HG03571 (cell line): ENCODE measurements around the gene EEIG2.
"Not testable (repeated sequence)": the region's sequence is repeated elsewhere in the genome, so short reads cannot be mapped to it uniquely, and the experiment has no call there.

Source experiments
- ATAC-seq: cut with Tn5 transposase; IDR thresholded peaks from one replicate; pipeline ENCODE4 v1.9.1; 2021; ENCODE audit not compliant: unreplicated experiment

EEIG2 gene

DNA sequence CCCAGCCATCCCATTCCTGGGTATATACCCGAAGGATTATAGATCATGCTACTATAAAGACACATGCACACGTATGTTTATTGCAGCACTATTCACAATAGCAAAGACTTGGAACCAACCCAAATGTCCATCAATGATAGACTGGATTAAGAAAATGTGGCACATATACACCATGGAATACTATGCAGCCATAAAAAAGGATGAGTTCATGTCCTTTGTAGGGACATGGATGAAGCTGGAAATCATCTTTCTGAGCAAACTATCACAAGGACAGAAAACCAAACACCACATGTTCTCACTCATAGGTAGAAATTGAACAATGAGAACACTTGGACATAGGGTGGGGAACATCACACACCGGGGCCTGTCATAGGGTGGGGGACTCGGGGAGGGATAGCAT lies 12.4 kb upstream of the EEIG2 start:
- ATAC-seq: not testable (repeated sequence)

DNA sequence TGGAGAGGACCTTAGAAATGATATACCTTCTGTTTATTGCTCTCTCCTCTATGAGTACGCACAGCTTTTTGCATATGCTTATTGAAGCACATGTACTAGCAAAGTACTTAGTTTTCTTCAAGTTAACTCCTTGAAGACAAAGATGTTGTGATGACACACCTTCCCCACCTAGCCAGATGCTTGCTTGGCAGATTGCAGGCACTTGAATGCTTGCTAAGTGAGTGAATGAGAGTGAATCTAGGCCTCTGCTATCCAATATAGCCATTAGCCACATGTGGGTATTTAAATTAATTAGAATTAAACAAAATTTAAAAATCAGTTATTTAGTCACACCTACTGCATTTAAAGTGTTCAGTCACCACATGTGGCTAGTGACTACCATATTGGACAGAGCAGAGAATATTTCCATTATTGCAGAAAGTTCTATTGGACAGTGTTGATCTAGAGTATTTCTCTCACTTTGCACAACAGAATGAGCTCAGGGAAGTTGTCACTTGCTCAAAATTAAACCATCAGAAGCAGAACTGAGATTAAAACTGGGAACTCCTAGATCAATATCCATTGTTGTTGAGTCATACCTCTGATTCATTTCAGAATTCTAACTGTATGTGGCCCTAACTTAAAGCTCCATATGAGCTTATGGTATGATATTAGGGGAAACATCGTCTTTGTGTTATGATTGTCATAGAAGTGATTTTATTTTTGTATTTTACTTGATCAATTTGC lies 8.6 kb upstream of the EEIG2 start:
- peak; percentile 98 for ATAC-seq

DNA sequence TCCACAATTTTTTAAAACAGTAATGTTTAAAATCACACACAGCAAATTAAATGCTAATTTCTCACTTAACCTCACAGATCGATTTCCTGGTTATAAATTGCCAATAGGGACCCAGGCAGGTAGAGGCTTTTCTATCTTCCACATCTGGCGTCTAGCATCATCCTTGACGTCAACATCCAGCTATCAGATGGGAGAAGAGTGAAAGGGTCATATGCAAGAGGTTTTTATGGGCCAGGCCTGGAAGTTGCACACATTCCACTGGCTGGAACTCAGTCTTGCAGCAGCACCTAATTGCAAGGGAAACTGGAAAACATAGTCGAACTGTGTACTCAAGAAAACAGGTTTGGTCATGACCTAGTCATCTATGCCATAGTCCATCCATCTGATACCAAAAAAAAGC lies 6.0 kb upstream of the EEIG2 start:
- ATAC-seq: no peak

DNA sequence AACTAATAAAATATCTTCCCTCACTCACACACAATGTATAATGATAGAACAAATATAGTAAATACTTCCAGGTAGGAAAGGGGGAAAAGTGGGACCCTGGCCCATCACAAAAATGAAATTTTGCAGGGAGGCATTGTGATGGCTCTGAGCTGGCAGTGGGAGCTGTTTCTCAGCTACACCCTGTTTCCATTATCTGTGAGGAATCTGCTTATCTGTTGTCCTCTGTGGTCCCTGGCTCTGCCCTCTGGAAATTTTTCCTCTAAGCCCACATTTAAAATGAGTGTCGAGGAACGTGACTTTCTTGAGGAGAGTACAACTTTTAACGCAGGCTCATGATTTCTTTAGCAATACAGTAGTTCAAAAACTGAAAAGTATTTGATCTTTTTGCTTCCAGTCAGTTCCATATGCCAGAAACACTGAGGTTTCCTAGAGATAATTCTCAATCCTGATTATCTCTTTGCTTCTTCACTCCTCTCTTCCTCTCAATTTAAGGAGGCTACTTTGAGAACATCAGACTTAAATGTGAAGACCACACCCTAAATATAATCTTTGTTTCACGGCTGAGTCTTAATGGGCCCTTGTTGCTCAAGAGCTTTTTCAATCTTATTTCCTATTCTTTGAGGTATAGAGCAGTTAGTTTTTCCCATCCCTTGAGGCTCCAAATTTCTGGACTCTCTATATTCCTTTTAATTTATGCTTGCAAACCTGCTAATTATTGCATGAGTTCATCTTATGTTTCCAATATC lies 5.0 kb upstream of the EEIG2 start:
- no peak for ATAC-seq

DNA sequence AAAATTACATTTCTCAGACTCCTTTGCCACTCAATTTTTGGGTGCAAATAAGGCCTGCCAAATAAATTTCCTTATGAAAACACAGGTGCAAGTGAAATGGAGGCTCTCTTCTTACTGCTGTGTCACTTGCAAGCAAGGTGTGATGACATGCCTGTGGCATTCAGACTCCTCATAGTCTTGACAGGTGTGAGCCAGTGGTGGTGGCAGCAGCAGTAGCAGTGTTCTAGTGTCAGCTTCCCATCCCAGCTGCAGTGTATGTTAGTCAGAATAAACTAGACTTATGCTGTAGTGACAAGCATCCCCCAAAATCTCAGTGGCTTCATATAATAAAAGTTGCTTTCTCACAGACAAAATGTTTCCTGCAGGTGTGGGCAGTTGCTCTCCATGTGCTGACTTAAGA lies 3.8 kb upstream of the EEIG2 start:
- no peak for ATAC-seq

DNA sequence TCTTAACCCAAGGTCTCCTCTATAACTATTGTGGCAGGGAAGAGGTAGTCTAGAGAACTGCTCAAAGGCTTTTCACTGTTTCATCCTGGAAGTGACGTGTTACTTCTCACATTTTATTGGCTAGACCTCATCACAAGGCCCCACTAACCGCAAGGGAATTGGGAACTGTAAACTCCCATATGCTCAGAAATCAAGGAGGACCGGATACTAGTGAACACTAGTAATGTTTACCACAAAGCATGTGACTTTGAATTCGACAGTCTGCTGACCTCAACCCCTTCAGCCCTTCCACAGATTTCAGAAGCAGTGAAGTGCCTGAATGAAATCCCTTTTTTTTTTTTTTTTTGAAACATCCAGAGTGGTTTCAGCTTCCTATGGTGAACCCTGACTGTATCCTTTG lies 3.4 kb upstream of the EEIG2 start:
- no peak for ATAC-seq

DNA sequence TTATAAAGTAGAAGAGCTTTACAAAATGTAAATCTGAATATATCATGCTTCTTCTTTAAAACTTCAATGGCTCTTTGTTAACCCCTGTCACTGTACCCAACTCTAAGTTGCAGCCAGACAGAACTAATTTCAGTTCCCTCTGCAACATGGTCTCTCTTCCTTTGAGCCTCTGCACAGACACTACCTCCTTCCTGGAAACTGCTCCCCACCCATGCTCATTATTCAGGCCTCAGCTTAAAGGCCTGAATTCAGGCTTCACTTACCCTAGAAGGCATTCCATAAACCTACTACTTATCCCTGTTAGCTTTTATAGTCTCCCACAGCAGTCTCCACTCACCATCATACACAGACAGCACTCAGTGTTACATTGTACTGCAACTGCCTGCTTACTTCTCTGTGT lies 2.6 kb upstream of the EEIG2 start:
- ATAC-seq: peak; percentile 26

DNA sequence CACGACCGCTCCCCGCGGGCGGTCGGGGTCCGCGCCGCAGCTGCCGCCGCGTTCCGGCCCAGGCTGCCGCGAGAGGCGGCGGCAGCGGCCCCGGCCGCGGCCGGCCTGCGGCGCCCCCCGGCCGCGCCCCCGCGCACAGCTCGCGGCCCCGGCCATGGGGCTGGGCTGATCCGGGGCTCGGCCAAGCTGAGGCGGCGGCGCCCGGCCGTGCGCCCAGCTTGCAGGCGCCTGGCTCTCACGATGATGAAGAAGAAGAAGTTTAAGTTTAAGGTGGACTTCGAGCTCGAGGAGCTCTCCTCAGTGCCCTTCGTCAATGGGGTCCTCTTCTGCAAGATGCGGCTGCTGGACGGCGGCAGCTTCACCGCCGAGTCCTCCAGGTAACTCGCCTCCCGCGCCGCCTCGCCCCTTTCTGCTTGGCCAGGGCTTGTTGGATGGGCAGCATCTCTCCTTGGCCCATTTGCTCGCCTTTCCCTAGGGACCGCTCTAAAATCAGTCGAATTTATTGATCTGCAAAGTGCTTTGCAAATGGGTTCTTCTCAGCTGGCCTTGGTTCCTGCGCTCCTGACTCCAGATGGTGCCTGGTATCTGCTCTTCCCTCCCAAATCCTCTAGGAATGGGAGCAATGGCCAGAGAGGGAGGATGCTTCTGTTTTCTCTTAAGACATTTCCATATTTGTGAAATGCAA lies 431 bp downstream of the EEIG2 start:
- peak; percentile 35 for ATAC-seq

DNA sequence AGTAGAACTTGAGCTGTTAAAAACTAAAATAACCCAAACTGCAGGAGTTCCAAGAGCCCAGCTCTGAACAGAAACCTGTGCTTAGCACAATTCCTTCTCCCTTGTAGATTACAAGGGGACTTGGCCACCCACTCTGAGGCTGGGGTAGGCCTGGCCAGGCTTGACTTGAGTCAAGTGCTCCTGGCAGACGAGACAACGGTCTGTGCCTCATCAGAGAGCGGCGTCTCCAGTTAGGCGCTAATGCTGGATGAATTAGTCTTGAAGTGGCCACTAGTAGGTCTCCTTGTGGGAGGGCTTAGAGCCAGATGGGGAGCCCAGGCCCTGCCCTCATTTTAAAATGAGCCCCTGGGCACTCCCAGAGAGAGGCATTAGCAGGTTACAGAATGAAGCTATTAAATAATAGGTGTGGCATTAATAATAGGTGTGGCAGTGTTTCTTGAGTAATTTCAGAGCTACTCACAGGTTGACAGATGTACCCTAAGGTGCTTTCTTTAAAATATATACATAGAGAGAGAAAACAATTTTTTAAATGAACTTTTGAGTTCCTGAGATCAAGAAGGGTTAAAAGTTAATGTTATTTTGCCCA lies 1.1 kb downstream of the EEIG2 start:
- ATAC-seq: peak; percentile 22

DNA sequence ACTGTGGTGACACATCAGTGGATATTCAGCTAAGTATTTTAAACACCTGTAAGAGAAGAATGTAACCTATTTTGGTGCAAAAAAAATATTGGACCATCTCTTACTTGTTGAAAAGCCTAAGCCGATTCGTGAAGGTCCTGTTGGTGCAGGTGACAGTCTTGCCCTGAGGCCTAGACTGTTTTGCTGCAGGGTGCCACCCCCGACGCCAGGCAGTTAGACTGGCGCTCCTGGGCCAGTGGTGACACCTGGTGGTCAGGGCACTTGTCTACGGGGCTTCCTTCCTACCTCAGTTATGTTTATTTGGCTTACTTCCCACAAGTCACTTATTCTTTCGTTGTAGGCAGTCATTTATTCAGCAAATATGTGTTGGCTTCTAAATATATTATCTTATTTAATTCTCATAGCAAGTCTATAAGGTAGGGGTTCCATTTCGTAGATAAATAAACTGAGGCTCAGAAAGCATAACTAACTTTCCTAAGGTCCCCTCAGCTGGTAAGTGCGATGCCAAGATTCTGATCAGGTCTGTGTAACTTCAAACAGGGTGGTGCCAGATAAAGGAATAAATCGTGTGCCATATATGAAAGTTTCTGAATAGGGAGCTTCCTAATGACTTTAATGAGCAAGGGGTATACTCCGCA lies 1.9 kb downstream of the EEIG2 start:
- ATAC-seq: peak; percentile 47

DNA sequence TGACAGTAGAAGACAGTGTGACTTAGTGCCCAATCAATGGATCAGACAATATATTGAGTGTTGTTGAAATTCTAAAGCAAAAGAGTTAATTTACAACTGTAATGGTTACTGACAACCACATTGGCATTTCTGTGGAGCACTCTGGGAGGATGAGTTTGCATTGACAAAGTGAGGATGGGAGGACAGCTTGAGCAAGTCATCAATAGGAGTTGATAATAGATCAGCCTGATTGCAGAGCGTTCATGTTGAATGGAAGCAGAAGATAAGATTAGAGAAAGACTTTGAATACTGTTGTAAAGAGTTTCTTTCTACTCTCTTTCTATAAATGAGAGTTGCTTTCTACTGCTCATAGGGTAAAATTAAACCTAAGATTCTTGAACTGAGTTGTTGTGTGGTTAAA lies 3.9 kb downstream of the EEIG2 start:
- ATAC-seq: no peak

DNA sequence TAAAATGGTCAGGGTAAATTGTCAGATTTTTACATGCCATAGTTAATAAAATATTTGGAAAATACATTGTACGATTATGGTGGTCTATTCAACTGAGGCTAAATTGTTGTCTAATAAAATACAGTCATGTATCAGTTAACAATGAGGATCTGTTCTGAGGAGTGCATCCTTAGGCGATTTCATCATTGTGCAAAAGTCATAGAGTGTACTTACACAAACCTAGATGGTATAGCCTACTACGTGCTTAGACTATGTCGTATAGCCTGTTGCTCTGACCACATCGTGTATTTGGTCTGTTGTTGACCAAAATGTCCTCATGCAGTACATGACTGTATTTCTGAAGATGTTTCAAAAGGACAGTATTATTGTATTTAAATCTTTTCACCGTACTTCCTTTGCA lies 5.2 kb downstream of the EEIG2 start:
- ATAC-seq: no peak

DNA sequence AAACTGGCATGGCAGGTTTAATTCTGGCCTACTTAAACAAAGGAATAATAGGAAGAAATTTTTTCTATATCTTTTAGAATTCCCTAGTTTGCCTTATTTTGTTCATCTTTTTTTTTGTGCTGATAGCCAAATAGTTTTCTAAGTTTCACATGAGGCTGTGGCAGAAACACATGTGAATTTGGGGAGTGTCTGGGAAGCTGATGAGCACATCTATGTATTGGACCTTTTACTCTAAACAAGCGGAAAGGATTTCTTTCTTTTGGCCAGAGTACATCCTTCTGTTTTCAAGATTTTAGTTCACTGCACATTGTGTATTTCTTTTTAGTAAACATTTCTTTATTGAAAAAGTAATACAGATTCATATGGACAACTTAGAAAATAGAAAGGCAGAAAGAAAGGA lies 5.6 kb downstream of the EEIG2 start:
- ATAC-seq: no peak

DNA sequence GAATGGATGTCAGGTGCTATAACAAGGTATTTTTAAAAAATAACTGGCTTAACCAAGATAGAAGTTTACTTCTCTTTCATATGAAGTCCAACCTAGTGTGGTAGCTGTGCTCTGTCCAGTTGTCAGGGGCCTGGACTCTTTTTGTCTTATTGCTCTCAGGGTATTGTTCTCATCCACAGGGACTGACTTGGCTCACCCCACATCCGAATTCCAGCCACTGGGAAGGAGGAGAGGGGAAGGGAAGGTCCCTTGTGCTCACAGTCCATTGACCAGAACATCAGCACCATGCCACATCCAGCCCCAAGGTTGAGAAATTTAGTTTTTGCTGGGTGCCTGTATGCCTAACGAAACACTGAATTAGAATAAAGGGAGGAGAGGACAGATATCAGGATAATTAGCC lies 8.7 kb downstream of the EEIG2 start:
- no peak for ATAC-seq

DNA sequence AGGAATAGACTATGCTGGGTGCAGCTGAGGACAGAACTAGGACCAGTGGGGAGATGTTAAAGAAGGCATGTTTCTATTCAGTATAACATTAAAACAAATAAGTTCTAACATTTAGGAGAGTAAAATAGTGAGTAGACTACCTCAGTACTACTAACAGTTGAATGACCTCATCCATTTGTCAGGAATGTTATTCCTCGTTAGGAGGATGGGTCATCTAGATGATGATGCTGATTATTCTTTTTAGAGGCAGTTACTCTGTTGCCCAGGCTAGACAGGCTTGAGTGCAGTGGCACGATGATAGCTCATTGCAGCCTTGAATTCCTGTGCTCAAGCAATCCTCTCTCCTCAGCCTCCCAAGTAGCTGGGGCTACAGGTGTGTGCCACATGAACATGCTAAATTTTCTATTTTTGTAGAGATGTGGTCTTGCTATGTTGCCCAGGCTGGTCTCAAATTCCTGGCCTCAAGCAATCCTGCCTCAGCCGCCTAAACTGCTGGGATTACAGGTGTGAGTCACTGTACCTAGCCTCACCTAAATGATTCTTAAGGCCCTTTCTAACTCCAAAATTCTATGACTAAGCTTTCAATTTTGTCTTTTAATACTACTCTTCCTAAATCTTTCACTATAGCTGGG lies 9.3 kb downstream of the EEIG2 start:
- ATAC-seq: no peak

DNA sequence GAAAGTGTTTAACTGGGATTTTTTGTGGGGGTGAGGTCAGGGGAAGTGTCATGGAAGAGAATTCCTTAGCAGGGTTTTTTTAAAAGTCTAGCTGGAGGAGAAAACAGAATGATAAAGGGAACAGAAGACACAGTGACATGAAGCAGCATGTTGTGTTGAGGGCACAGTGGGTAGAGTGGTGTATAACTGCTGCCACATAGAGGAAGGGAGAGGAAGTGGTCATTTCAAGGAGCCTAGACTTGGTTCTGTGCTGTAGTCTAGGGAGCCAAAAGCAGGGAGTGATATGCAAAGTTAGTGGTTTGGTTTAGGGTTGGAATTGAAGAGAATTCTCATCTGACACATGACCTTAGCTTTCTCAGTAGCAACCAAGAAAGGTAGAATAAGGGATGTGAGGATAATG lies 10.2 kb downstream of the EEIG2 start:
- ATAC-seq: peak; percentile 91

DNA sequence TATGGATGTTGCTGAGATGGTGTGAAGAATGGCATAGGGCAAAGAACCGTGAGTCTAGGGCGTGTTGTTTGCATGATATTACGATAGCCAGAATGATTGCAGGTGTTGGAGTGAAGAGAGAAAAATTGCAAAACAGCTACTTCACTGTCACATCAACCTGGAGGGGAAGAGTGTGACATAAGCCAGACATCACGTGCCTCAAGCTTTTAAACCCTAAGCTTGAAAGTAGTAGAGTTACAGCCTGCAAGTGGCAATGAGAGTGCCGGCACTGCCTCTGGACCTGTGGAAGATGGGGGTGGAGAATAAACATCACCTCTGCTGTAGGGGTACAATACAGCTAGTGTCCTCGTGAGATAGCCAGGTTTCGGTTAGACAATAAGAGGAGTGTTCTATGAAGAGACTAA lies 11.1 kb downstream of the EEIG2 start:
- ATAC-seq: no peak

DNA sequence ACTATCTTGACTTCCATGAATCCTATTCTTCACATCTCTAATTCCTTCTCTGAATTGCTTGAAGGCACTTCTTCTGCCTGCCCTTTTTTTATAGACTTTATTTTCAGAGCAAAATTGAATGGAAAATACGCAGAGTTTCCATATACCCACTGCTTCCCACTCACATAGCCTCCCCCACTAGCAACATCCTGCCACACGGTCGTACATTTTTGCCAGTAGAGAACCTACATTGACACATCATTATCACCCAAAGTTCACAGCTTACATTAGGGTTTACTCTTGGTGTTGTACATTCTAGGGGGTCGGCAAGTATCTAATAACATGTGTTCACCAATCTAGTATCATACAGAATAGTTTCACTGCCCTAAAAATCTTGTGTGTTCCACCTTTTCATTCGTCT lies 12.3 kb downstream of the EEIG2 start:
- ATAC-seq: no peak

DNA sequence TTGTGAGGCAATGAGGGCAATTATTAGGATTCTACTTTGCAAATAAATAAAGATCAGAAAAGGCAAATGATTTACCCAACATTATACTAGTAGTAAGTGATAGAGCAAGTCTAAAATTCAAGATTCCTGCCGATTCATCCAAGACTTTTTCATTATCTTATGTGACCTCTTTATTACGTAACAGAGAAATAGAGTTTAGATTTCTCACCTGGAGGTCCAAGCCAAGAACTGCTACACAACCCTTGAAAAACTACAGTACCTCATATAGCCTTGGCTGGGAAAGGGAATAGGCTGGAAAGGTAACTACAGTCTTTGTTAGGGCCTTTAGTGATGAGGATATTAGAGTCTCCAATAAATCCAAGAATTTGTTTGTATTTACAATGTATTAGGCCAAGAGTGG lies 13.3 kb downstream of the EEIG2 start:
- no peak for ATAC-seq

DNA sequence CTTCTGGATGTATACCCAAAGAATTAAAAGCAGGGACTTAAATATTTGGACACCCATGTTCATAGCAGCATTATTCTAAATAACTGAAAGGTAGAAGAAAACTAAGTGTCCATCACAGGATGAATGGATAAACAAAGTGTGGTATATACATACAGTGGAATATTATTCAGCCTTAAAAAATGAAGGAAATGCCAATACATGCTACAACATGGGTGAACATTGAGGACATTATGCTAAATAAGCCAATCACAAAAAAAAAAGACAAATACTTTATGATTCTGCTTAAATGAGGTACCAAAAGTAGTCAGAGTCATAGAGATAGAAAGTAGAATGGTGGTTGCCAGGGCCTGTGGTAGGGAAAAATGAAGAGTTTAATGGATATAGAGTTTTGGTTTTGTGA lies 14.1 kb downstream of the EEIG2 start:
- no peak for ATAC-seq

DNA sequence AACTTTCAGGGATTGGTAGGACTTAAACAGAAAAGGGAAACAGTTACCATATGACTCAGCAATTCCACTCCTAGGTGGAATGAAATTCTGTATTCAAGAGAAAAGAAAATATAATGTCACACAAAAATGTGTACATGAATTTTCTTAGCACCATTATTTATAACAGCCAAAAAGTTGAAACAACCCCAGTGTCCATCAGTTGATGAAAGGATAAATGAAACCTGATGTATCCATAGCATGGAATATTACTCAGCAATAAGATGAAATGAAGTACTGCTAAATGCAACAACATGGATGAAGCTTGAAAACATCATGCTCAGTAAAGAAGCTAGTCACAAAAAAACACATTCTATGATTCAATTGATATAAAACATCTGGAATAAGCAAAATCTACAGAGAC lies 15.5 kb downstream of the EEIG2 start:
- no peak for ATAC-seq
